SK-N-SH (cell line): Measurements from ENCODE around the gene CPNE8. TPM values are rescaled to one million over a fixed set of nuclear protein-coding genes. Genes with fewer than 3 reads are reported as not detected.

ENCODE experiments used
- CTCF ChIA-PET: fragments of 300-600, 350-600 bp; formaldehyde crosslinking; extraction: SDS; loops from one replicate; lab custom pipeline; 2021; lab: Yijun Ruan, JAX
- POLR2A ChIA-PET: fragments of 350-600 bp; sonication (Branson Sonifier 250); formaldehyde crosslinking; extraction: SDS; loops from one replicate; lab custom pipeline; 2020; ENCODE audit warnings: antibody characterized with exemption, inconsistent platforms; lab: Yijun Ruan, JAX
- DNase-seq: peaks from one replicate; pipeline ENCODE4 v3.0.0; 2012
- H2AFZ ChIP-seq: fragments of 200-600 bp; sonication (generic); 2 replicates; pipeline ENCODE4 v1.8.1; 2016; ENCODE audit warnings: antibody characterized with exemption, mild to moderate bottlenecking, low read depth
- H3F3A ChIP-seq: fragments of 200-600 bp; sonication (generic); replicated peaks from 2 replicates; pipeline ENCODE3; 2016; ENCODE audit warnings: antibody characterized with exemption, mild to moderate bottlenecking; ENCODE audit not compliant: insufficient read depth
- H3K27ac ChIP-seq, 2 experiments: fragments of 200-500 bp in 1 of 2; fragments of 200-600 bp in 1 of 2; sonication (Bioruptor generic) in 1 of 2; sonication (generic), shearing (Covaris generic) in 1 of 2; 2 replicates each; pipeline versions ENCODE4 v1.5.1 to v1.6.1; 2014 to 2016; ENCODE audit warnings: low read depth in 2 of 2, inconsistent platforms in 1 of 2, low read length in 1 of 2, mild to moderate bottlenecking in 1 of 2, mixed read lengths in 1 of 2
- H3K27me3 ChIP-seq: fragments of 200-600 bp; sonication (generic), shearing (Covaris generic); 2 replicates; pipeline ENCODE4 v1.6.1; 2016; ENCODE audit warnings: mixed run types; ENCODE audit not compliant: insufficient read depth
- H3K36me3 ChIP-seq, 2 experiments: fragments of 200-500 bp in 1 of 2; fragments of 200-600 bp in 1 of 2; sonication (Bioruptor generic) in 1 of 2; sonication (generic) in 1 of 2; replicated peaks in 1 of 2; 2 replicates each; pipeline versions ENCODE3 to v1.5.1; 2014 to 2016; ENCODE audit warnings: low read length in 1 of 2, mild to moderate bottlenecking in 1 of 2; ENCODE audit not compliant: insufficient read depth in 2 of 2, control insufficient read depth in 1 of 2
- H3K4me1 ChIP-seq, 2 experiments: fragments of 200-500 bp in 1 of 2; fragments of 200-600 bp in 1 of 2; sonication (Bioruptor generic) in 1 of 2; sonication (generic), shearing (Covaris generic) in 1 of 2; 2 replicates each; pipeline versions ENCODE4 v1.5.1 to v1.6.1; 2014 to 2016; ENCODE audit warnings: low read depth in 1 of 2, low read length in 1 of 2, mixed run types in 1 of 2; ENCODE audit not compliant: insufficient read depth in 2 of 2, control insufficient read depth in 1 of 2
- H3K4me2 ChIP-seq: fragments of 200-600 bp; sonication (generic), shearing (Covaris generic); 2 replicates; pipeline ENCODE4 v1.6.1; 2017; ENCODE audit warnings: mixed run types
- H3K4me3 ChIP-seq, 2 experiments: fragments of 200-500 bp in 1 of 2; fragments of 200-600 bp in 1 of 2; sonication (Bioruptor generic) in 1 of 2; sonication (generic), shearing (Covaris generic) in 1 of 2; 2 replicates each; pipeline versions ENCODE4 v1.5.1 to v1.8.1; 2014 to 2016; ENCODE audit warnings: low read depth in 2 of 2, inconsistent platforms in 1 of 2, low read length in 1 of 2, mild to moderate bottlenecking in 1 of 2, mixed read lengths in 1 of 2, moderate library complexity in 1 of 2
- H3K79me2 ChIP-seq: fragments of 200-600 bp; sonication (generic); 2 replicates; pipeline ENCODE4 v1.8.1; 2017; ENCODE audit warnings: mild to moderate bottlenecking; ENCODE audit not compliant: insufficient read depth
- H3K9ac ChIP-seq: fragments of 200-600 bp; sonication (generic); 2 replicates; pipeline ENCODE4 v1.6.1; 2017; ENCODE audit warnings: mixed run types
- H3K9me2 ChIP-seq: fragments of 200-600 bp; sonication (generic); 2 replicates; pipeline ENCODE4 v1.6.1; 2017; ENCODE audit warnings: mixed run types
- H3K9me3 ChIP-seq: fragments of 200-600 bp; sonication (generic); 2 replicates; pipeline ENCODE4 v1.6.1; 2017; ENCODE audit warnings: mixed run types, mild to moderate bottlenecking, moderate library complexity
- H4K20me1 ChIP-seq: fragments of 200-600 bp; sonication (generic); 2 replicates; pipeline ENCODE4 v1.6.1; 2017; ENCODE audit warnings: mild to moderate bottlenecking, mixed run types; ENCODE audit not compliant: insufficient read depth
- EZH2phosphoT487 ChIP-seq: fragments of 200-600 bp; sonication (generic); IDR thresholded peaks from 2 replicates; pipeline ENCODE4 v1.6.1; 2017; ENCODE audit warnings: low read depth, mixed run types, mild to moderate bottlenecking, antibody characterized with exemption, moderate library complexity, borderline replicate concordance
- FOSL2 ChIP-seq: IDR thresholded peaks from 2 replicates; pipeline ENCODE4 v1.4.0; 2012; ENCODE audit warnings: low read depth, mild to moderate bottlenecking, moderate library complexity, borderline replicate concordance
- FOXM1 ChIP-seq: IDR thresholded peaks from 2 replicates; pipeline ENCODE4 v1.4.0; 2012; ENCODE audit warnings: low read depth, mild to moderate bottlenecking
- GABPA ChIP-seq: IDR thresholded peaks from 2 replicates; pipeline ENCODE4 v1.4.0; 2012; ENCODE audit warnings: low read depth, mild to moderate bottlenecking
- NRF1 ChIP-seq: IDR thresholded peaks from 2 replicates; pipeline ENCODE4 v1.6.1; 2012; ENCODE audit warnings: low read depth, mild to moderate bottlenecking, low read length
- PBX3 ChIP-seq: IDR thresholded peaks from 2 replicates; pipeline ENCODE4; 2012
- POLR2AphosphoS5 ChIP-seq: IDR thresholded peaks from 2 replicates; pipeline ENCODE4 v1.6.1; 2012; ENCODE audit warnings: low read depth, low read length
- RCOR1 ChIP-seq: fragments of 150-350 bp; IDR thresholded peaks from 2 replicates; pipeline ENCODE4 v1.6.1; 2017; ENCODE audit warnings: antibody characterized with exemption, low read length
- REST ChIP-seq: IDR thresholded peaks from 2 replicates; pipeline ENCODE4 v1.6.1; 2012; ENCODE audit warnings: mild to moderate bottlenecking, low read depth, low read length, moderate library complexity
- RFX5 ChIP-seq: IDR thresholded peaks from 2 replicates; pipeline ENCODE4 v1.6.1; 2012; ENCODE audit warnings: mild to moderate bottlenecking, improper control_type of control experiment, low read length
- RXRA ChIP-seq: IDR thresholded peaks from 2 replicates; pipeline ENCODE4 v1.4.0; 2012; ENCODE audit warnings: low read depth, mild to moderate bottlenecking, borderline replicate concordance
- TAF1 ChIP-seq: IDR thresholded peaks from 2 replicates; pipeline ENCODE4 v1.6.1; 2012; ENCODE audit warnings: low read depth, mild to moderate bottlenecking, low read length, moderate library complexity, borderline replicate concordance
- TCF12 ChIP-seq: IDR thresholded peaks from 2 replicates; pipeline ENCODE4 v1.4.0; 2012
- WGBS: methylation state at CpG from one replicate; pipeline ENCODE4 v1.1.6; 2017; ENCODE audit warnings: low lambda C conversion rate; 5-methylcytosine and 5-hydroxymethylcytosine counted together
- polyA plus RNA-seq, 3 experiments: library from polyadenylated mRNA; depleted of rRNA; stranded (reverse); fragments of >200 nt; gene quantifications; 2 replicates each; pipeline ENCODE4 v1.2.3, GENCODE V29; 2012
- TF ChIP-seq, protein P1 (sequence below): IDR thresholded peaks from 2 replicates; pipeline ENCODE4 v1.4.0; 2012; ENCODE audit warnings: low read depth

The CPNE8 gene
- polyA plus RNA-seq, 1 of the 3 experiments (the other 2 are of a cell fraction), result not detected

- POLR2A ChIA-PET, result no interaction called here
- H3K27ac ChIP-seq, result no peak overlapping the region
- no peak overlapping the region for H3K4me2 ChIP-seq
- no peaks in the 10 kb centered on the region for H3K9me3 ChIP-seq
- H3K9me2 ChIP-seq, result no peaks in the 10 kb centered on the region
- no peaks in the 10 kb centered on the region for H3K79me2 ChIP-seq
- no peaks in the 10 kb centered on the region for H3F3A ChIP-seq
- CTCF ChIA-PET, result interaction anchor here (0.6 kb wide), 1 partner anchor 69 kb away, joined by 3 read pairs; no protein-coding TSS in a partner anchor
- TF ChIP-seq FOSL2 (no peak), EZH2phosphoT487 (no peak), POLR2AphosphoS5 (no peak), GABPA (no peak)
- no peak overlapping the region for H2AFZ ChIP-seq
- no peak for DNase-seq
- H3K27me3 ChIP-seq, result no peaks in the 10 kb centered on the region
- H3K4me1 ChIP-seq, result no peaks in the 10 kb centered on the region
- H3K4me3 ChIP-seq, result no peak overlapping the region
- H3K36me3 ChIP-seq, result no peaks in the 10 kb centered on the region
- H4K20me1 ChIP-seq, result no peaks in the 10 kb centered on the region
- WGBS, result 49% methylated on average over 5 of the region's 5 CpGs
- no peak overlapping the region for H3K9ac ChIP-seq
Measured at GRCh38 chr12:38625306-38625705, 280.1 kb downstream of the CPNE8 start.

DNA sequence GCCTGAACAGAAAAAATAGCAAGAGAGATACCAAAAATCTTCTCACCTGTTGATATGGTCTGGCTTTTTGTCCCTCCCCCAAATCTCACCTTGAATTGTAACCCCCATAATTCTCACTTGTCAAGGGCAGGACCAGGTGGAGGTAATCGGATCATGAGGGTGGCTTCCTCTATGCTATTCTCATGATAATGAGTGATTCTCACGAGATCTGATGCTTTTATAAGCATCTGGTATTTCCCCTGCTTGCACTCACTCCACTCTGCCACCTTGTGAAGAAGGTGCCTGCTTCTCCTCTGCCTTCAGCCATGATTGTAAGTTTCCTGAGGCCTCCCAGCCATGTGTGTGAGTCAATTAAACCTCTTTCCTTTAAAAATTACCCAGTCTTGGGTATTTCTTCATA is 291.2 kb downstream of the CPNE8 start:
- 30% methylated on average over 2 of the region's 2 CpGs for WGBS
- no peaks in the 10 kb centered on the region for H3F3A ChIP-seq
- H3K9ac ChIP-seq, result no peak overlapping the region
- H3K27me3 ChIP-seq, result no peaks in the 10 kb centered on the region
- no peaks in the 10 kb centered on the region for H3K79me2 ChIP-seq
- no peak overlapping the region for H3K4me2 ChIP-seq
- POLR2A ChIA-PET, result no interaction called here
- no peaks in the 10 kb centered on the region for H3K9me3 ChIP-seq
- no peak overlapping the region for H3K4me3 ChIP-seq
- H3K27ac ChIP-seq, result no peak overlapping the region
- no peaks in the 10 kb centered on the region for H3K9me2 ChIP-seq
- no peak for TF ChIP-seq TCF12
- TF ChIP-seq NRF1, result no peak
- TF ChIP-seq FOSL2, result no peak
- TF ChIP-seq RXRA, result no peak
- TF ChIP-seq PBX3, result no peak
- no peak for TF ChIP-seq RFX5
- TF ChIP-seq GABPA, result no peak
- no peak for TF ChIP-seq REST
- no peak for TF ChIP-seq RCOR1
- TF ChIP-seq FOXM1, result no peak
- TF ChIP-seq, protein P1, sequence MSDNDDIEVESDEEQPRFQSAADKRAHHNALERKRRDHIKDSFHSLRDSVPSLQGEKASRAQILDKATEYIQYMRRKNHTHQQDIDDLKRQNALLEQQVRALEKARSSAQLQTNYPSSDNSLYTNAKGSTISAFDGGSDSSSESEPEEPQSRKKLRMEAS, result no peak
- no peak for TF ChIP-seq TAF1
- no peaks in the 10 kb centered on the region for H3K36me3 ChIP-seq
- CTCF ChIA-PET, result no interaction called here
- no peaks in the 10 kb centered on the region for H3K4me1 ChIP-seq
- H4K20me1 ChIP-seq, result no peaks in the 10 kb centered on the region
- DNase-seq, result no peak
- no peak overlapping the region for H2AFZ ChIP-seq
